ENCODE data around the gene PLEKHA6.

GRCh38 chr1:204242920-204243319 is 116.8 kb downstream of the PLEKHA6 start:
- TF ChIP-seq CTCF (IDR thresholded peaks at IDR 0.05) (no peak), SIN3A (IDR thresholded peaks at IDR 0.05; ENCODE audit: borderline replicate concordance, insufficient read depth, low read depth, low read length) (no peak), POLR2AphosphoS5 (IDR thresholded peaks at IDR 0.05; ENCODE audit: low read depth, low read length) (no peak)

Data from Panc1 (cell line).